Hepatocyte (in vitro differentiated cells): Measurements from ENCODE around the gene PLCH2. TPM values are rescaled to one million over a fixed set of nuclear protein-coding genes. Genes with fewer than 3 reads are reported as not detected.

Experiments
- DNase-seq: peaks from one replicate; pipeline ENCODE4 v3.0.0-alpha.2; 2016; ENCODE audit warnings: low spot score
- H2AFZ ChIP-seq: fragments of 200-600 bp; sonication (generic); 2 replicates; pipeline ENCODE4 v1.6.0; 2016; ENCODE audit warnings: antibody characterized with exemption, mild to moderate bottlenecking
- H3K27ac ChIP-seq: fragments of 200-600 bp; sonication (generic); 2 replicates; pipeline ENCODE4 v1.5.1; 2016; ENCODE audit warnings: mild to moderate bottlenecking
- H3K27me3 ChIP-seq: fragments of 200-600 bp; sonication (generic); 2 replicates; pipeline ENCODE4 v1.6.1; 2016
- H3K36me3 ChIP-seq: fragments of 200-600 bp; sonication (generic); replicated peaks from 2 replicates; pipeline ENCODE4 v1.5.1; 2016; ENCODE audit warnings: low read depth; ENCODE audit not compliant: insufficient read depth
- H3K4me1 ChIP-seq: fragments of 200-600 bp; sonication (generic); 2 replicates; pipeline ENCODE4 v1.5.1; 2016; ENCODE audit warnings: mild to moderate bottlenecking, moderate library complexity; ENCODE audit not compliant: insufficient read depth
- H3K4me2 ChIP-seq: fragments of 200-600 bp; sonication (generic); 2 replicates; pipeline ENCODE4 v1.6.0; 2016
- H3K4me3 ChIP-seq: fragments of 200-600 bp; sonication (generic); 2 replicates; pipeline ENCODE4 v1.5.1; 2016; ENCODE audit warnings: mild to moderate bottlenecking
- H3K79me2 ChIP-seq: fragments of 200-600 bp; sonication (generic); 2 replicates; pipeline ENCODE4 v1.6.0; 2017; ENCODE audit warnings: mild to moderate bottlenecking
- H3K9me2 ChIP-seq: fragments of 200-600 bp; sonication (generic); replicated peaks from 2 replicates; pipeline ENCODE4 v1.6.0; 2017; ENCODE audit warnings: mild to moderate bottlenecking; ENCODE audit not compliant: insufficient read depth
- H3K9me3 ChIP-seq: fragments of 200-600 bp; sonication (generic); 2 replicates; pipeline ENCODE4 v1.5.1; 2016; ENCODE audit warnings: low read depth, mild to moderate bottlenecking
- H4K20me1 ChIP-seq: fragments of 200-600 bp; sonication (generic); 2 replicates; pipeline ENCODE4 v1.6.0; 2016; ENCODE audit warnings: mild to moderate bottlenecking; ENCODE audit not compliant: insufficient read depth, poor library complexity, severe bottlenecking
- CTCF ChIP-seq: fragments of 200-600 bp; sonication (generic); IDR thresholded peaks from 2 replicates; pipeline ENCODE4 v1.5.1; 2016; ENCODE audit warnings: antibody characterized with exemption, mild to moderate bottlenecking; ENCODE audit not compliant: poor library complexity
- EZH2 ChIP-seq: fragments of 200-600 bp; sonication (generic); IDR thresholded peaks from 2 replicates; pipeline ENCODE4 v1.6.1; 2016; ENCODE audit warnings: antibody characterized with exemption, mild to moderate bottlenecking, borderline replicate concordance
- EZH2phosphoT487 ChIP-seq: fragments of 200-600 bp; sonication (generic); IDR thresholded peaks from one replicate; pipeline ENCODE4 v1.6.1; 2018; ENCODE audit warnings: antibody characterized with exemption, mild to moderate bottlenecking, low read depth, moderate library complexity; ENCODE audit not compliant: unreplicated experiment, severe bottlenecking
- WGBS: methylation state at CpG from one replicate; pipeline ENCODE4 v1.1.6; 2016; ENCODE audit warnings: low lambda C conversion rate; ENCODE audit errors: missing lambda C conversion rate; 5-methylcytosine and 5-hydroxymethylcytosine counted together
- polyA plus RNA-seq: library from polyadenylated mRNA; unstranded; fragments of >200 nt; fragmentation: Nextera tagmentation; extraction: Ambion mirVana; gene quantifications from 2 replicates; pipeline ENCODE4 v1.2.1, GENCODE V29; 2016
- total RNA-seq: library from RNA; depleted of rRNA; stranded (reverse); fragments of >200 nt; gene quantifications from 2 replicates; pipeline ENCODE4 v1.2.3, GENCODE V29; 2014

PLCH2 gene
- total and polyA plus RNA-seq, 2 experiments from 2014 or later: 1.3 to 3.4 TPM

GRCh38 chr1:2516946-2517345 is 40.9 kb downstream of the PLCH2 start:
- no peaks in the 10 kb centered on the region for H3K9me3 ChIP-seq
- H4K20me1 ChIP-seq: peaks cover 12% of the 10 kb centered on the region
- no peak overlapping the region for H3K27ac ChIP-seq
- no peaks in the 10 kb centered on the region for H3K36me3 ChIP-seq
- no peaks in the 10 kb centered on the region for H3K9me2 ChIP-seq
- no peak overlapping the region for H3K4me2 ChIP-seq
- H3K4me3 ChIP-seq: no peak overlapping the region
- no peak for DNase-seq
- WGBS: 98% methylated on average over 14 of the region's 14 CpGs
- TF ChIP-seq EZH2phosphoT487: no peak
- TF ChIP-seq EZH2: no peak
- no peak for TF ChIP-seq CTCF
- no peaks in the 10 kb centered on the region for H3K27me3 ChIP-seq
- no peaks in the 10 kb centered on the region for H3K4me1 ChIP-seq
- H3K79me2 ChIP-seq: peaks cover 7% of the 10 kb centered on the region
- no peak overlapping the region for H2AFZ ChIP-seq

DNA sequence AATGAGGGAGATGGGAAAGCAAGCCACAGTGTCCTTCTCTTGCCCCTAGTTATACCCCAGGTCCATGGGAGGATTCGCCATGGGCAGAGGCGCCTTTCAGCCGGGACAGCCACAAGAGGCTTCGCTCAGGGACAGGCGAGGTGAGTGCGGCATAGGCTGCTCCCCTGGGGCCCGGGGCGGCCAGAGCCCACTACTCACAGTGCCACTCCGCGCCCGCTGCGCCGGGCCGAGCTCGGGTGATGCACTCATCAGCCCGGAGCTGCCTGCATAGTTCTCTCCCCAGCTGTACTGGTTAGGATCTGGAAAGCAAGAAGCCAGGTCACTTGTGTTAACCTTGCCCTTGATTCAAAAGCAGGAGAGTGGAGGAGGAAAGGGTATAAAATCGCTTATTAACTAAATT is 41.9 kb downstream of the PLCH2 start:
- Histone ChIP-seq H3K9me3 (no peaks in the 10 kb centered on the region), H3K27ac (no peak overlapping the region), H4K20me1 (peaks cover 21% of the 10 kb centered on the region), H3K4me2 (no peak overlapping the region), H3K36me3 (no peaks in the 10 kb centered on the region), H3K4me3 (no peak overlapping the region), H2AFZ (no peak overlapping the region), H3K79me2 (peaks cover 17% of the 10 kb centered on the region), H3K9me2 (no peaks in the 10 kb centered on the region), H3K4me1 (no peaks in the 10 kb centered on the region), H3K27me3 (no peaks in the 10 kb centered on the region)
- 99% methylated on average over 17 of the region's 17 CpGs for WGBS
- no peak for DNase-seq
- TF ChIP-seq EZH2phosphoT487: no peak
- TF ChIP-seq EZH2: no peak
- no peak for TF ChIP-seq CTCF

DNA sequence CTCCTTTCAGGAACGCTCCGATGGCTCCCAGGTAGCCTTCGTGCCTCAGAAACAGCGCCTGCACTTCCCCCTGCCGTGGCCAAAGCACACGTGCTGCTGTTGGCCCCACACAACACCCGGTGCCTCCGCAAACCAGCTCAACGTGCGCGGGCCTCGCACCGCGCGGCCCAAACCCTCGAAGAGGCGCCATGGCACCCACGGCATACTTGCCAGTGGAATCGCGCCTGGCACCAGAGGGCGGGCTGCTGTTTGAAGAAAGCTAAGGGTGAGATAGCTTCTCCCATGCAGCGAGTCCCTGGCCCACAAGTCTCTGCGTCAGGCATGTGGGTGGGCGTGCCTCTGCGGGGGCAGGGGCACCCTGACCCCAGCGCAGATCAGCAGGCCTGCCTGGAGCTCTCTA is 42.4 kb downstream of the PLCH2 start:
- no peak for DNase-seq
- H3K4me1 ChIP-seq: peaks cover 2% of the 10 kb centered on the region
- H4K20me1 ChIP-seq: peaks cover 26% of the 10 kb centered on the region
- TF ChIP-seq EZH2phosphoT487 (no peak), CTCF (no peak), EZH2 (no peak)
- H3K9me2 ChIP-seq: no peaks in the 10 kb centered on the region
- WGBS: 98% methylated on average over 26 of the region's 26 CpGs
- no peak overlapping the region for H2AFZ ChIP-seq
- no peaks in the 10 kb centered on the region for H3K27me3 ChIP-seq
- H3K36me3 ChIP-seq: no peaks in the 10 kb centered on the region
- H3K27ac ChIP-seq: no peak overlapping the region
- no peaks in the 10 kb centered on the region for H3K9me3 ChIP-seq
- no peak overlapping the region for H3K4me2 ChIP-seq
- H3K4me3 ChIP-seq: no peak overlapping the region
- H3K79me2 ChIP-seq: peaks cover 23% of the 10 kb centered on the region
